OCI-LY3 (cell line): ENCODE measurements around the gene ADAMTS19.

ENCODE experiments used
- EZH2phosphoT487 ChIP-seq: fragments of 200-600 bp; shearing (Covaris generic); IDR thresholded peaks from 2 replicates; pipeline ENCODE4 v1.6.1; 2018; ENCODE audit warnings: antibody characterized with exemption, mixed run types, low read depth
- TF ChIP-seq, protein P1 (sequence below): fragments of 200-600, 300-600 bp; sonication (generic); IDR thresholded peaks from 2 replicates; pipeline ENCODE4 v1.5.1; 2014; ENCODE audit warnings: antibody characterized with exemption, low read length, low read depth

DNA sequence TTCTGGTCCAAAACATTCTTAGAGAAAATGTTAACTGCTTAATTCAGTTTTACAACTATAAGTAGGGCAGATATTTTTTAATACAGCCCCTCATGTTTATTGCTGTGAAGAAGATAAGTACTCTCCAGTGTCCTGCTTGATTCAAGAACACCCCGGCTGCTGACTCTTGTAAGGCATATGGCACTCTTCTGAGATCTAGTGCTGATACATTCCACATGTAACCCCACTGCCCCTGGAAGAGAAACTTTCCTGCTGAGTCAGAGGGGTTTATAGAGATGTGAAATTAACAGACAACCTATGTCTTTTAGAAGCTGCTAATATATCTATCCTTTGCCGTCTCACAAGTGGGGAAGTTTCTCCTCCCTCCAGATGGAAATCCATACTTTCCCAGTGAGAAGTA lies 286.8 kb downstream of the ADAMTS19 start:
- no peak for TF ChIP-seq EZH2phosphoT487
- TF ChIP-seq, protein P1, sequence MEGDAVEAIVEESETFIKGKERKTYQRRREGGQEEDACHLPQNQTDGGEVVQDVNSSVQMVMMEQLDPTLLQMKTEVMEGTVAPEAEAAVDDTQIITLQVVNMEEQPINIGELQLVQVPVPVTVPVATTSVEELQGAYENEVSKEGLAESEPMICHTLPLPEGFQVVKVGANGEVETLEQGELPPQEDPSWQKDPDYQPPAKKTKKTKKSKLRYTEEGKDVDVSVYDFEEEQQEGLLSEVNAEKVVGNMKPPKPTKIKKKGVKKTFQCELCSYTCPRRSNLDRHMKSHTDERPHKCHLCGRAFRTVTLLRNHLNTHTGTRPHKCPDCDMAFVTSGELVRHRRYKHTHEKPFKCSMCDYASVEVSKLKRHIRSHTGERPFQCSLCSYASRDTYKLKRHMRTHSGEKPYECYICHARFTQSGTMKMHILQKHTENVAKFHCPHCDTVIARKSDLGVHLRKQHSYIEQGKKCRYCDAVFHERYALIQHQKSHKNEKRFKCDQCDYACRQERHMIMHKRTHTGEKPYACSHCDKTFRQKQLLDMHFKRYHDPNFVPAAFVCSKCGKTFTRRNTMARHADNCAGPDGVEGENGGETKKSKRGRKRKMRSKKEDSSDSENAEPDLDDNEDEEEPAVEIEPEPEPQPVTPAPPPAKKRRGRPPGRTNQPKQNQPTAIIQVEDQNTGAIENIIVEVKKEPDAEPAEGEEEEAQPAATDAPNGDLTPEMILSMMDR, result no peak
